DMS79 (cell line): Measurements from ENCODE around the gene ZBTB44.
"Not testable (repeated sequence)": the region's sequence is repeated elsewhere in the genome, so short reads cannot be mapped to it uniquely, and the experiment has no call there.

Experiments
- DNase-seq: peaks from one replicate; lab custom pipeline; 2025; lab: John Stamatoyannopoulos, UW

Gene ZBTB44, protein sequence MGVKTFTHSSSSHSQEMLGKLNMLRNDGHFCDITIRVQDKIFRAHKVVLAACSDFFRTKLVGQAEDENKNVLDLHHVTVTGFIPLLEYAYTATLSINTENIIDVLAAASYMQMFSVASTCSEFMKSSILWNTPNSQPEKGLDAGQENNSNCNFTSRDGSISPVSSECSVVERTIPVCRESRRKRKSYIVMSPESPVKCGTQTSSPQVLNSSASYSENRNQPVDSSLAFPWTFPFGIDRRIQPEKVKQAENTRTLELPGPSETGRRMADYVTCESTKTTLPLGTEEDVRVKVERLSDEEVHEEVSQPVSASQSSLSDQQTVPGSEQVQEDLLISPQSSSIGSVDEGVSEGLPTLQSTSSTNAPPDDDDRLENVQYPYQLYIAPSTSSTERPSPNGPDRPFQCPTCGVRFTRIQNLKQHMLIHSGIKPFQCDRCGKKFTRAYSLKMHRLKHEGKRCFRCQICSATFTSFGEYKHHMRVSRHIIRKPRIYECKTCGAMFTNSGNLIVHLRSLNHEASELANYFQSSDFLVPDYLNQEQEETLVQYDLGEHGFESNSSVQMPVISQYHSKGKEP

GRCh38 chr11:130314750-130315285 is at the start of gene ZBTB44:
Gene ZBTB44, minus strand, starts transcription at chr11:130314917. Its CDS starts 53,044 bp downstream, at chr11:130261873.
- peak; percentile 85 for DNase-seq

DNA sequence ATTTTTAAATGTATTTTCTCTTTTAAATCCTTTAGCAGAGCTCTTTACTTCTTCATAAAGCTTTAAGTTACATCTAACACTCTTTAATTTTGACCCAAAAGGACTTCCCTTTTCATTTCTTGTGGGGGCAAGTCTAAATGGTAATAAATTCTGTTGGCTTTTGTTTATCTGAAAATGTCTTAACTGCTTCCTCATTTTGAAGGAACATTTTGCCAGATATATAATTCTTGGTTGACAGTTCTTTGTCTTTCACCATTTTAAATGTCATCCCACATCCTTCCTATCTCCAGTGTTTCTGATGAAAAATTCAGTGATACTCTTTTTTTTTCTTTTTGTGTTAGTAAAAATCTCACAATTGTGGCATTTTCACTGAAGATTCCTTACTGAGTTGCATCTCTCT is 44.7 kb upstream of the ZBTB44 start:
- no peak for DNase-seq

DNA sequence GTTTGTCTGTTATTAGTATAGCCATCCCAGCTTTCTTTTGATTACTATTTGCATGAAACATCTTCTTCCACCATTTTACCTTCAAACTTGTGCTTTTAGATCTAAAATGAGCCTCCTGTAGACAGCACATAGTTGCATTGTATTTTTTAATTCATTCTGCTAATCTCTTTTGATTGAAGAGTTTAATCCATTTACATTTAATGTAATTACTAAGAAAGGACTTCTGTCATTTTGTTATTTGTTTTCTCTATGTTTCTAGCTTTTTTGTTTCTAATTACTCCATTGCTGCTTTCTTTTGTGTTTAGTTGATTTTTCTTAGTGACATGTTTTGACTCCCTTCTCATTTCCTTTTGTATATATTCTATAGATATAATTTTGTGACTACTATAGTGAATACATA is 43.7 kb upstream of the ZBTB44 start:
- DNase-seq: no peak

- DNase-seq: no peak
Observed at GRCh38 chr11:130347261-130347660, 32.5 kb upstream of the ZBTB44 start.

GRCh38 chr11:130344841-130345240 is 30.1 kb upstream of the ZBTB44 start:
- no peak for DNase-seq

DNA sequence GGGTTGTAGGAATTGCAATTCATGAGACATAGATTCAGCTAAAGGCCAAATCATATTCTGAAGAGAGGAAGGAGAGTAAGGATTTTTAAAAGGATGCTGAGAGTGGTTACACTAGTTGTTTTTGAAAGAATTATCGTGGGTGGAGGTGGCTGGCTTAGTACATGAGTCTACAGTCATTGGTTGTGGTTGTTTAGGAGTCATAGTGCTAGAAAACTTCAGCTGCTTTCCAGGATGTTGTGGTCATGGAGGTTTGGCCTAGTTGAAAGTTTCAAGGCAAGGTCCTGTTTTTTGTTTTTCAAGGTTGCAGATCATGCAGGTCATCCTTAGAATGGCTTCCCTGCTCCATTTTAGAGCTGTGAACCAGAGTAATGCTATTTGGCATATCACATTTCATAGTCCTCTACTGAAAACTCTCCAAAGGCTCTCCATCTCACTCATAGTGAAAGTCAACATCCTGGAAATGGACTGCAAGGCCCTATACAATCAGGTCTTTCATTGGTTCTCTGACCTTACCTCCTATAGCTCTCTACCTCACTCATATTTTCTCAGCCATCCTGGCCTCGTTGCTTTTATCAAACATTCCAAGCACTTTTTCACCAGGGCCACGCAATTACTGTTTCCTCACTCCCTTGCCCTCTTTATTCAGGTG is 26.1 kb upstream of the ZBTB44 start:
- DNase-seq: no peak

DNA sequence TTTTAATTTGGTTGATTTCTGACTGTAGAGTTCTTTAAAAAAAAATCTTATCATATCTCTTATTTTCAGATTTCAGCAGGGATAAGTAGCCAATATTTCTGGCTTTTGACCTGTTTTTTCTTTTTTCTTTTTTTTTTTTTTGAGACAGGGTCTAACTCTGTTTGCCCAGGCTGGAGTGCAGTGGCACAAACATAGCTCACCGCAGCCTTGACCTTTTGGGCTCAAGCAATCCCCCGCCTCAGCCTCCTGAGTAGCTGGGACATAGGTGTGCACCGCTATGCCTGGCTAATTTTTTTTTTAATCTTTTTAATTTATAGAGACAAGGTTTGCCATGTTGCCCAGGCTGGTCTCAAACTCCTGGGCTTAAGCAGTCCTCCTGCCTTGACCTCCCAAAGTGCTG is 23.9 kb upstream of the ZBTB44 start:
- DNase-seq: no peak

GRCh38 chr11:130337281-130338089 is 22.8 kb upstream of the ZBTB44 start:
- no peak for DNase-seq

DNA sequence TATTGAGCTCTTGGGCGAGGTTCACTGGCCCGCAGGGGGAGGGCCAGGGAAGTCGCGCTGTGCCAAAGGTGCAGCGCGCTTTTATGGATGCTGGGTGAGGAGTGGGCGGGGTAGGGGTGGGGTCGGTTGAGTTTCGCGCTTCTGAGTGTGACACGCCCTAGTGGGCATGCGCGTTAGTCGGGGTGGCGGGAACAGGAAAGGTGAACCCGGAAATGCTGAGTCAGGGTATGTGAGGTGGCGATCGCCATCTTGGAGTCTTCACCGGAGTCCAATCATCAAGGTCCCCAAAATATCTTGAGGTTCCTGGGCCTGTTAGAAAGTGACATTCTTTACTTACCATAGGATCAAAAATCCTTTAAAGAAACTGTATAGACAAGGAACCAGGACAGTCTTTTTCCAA is 16.7 kb upstream of the ZBTB44 start:
- DNase-seq: not testable (repeated sequence)

- DNase-seq: peak; percentile 7
Observed at GRCh38 chr11:130330101-130330684, 15.5 kb upstream of the ZBTB44 start.

DNA sequence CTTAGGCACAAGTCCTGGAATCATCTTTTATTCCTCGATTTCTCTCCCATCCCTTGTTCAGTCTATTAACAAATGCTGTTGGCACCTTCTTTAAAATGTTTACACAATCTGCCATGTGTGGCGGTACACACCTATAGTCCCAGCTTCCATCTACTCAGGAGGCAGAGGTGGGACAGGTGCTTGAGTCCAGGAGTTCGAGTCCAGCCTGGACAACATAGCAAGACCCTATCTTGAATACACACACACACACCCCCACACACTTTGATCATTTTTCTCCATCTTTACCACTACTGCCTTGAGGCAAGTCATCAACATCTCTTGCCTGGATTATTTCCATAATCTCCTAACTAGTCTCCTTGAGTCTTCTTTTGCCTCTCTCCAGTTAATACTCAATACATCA is 13.7 kb upstream of the ZBTB44 start:
- DNase-seq: no peak

DNA sequence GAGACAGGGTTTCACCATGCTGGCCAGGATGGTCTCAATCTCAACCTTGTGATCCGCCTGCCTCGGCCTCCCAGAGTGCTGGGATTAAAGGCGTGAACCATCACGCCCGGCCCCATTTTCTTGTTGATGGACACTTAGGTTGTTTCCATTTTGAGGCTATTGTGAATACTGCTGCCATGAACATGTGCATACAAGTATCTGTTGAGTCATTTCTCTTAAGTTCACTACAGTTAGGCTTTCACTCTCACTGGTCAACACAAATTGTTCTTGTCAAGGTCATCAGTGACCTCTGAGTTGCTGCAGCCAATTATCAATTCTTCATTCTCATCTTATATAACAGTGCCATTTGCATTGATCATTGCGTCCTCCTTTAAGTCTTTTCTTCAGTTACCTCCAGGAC is 13.0 kb upstream of the ZBTB44 start:
- DNase-seq: no peak

DNA sequence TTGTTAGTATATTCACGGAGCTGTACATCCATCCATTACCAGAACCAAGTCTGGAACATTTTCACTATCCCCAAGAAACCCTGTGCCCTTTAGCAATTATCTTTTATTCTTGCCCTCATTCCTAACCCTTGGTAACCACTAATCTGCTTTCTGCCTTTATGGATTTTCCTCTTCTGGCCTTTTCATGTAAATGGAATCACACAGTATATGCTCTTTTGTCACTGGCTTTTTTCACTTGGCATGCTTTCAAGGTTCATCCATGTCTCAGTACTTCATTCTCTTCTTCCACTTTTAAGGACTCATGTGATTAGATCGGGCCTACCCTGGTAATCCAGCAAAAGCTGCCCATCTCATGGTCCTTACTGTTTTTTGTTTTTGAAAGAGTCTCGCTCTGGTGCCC is 11.0 kb upstream of the ZBTB44 start:
- DNase-seq: no peak

- DNase-seq: no peak
Observed at GRCh38 chr11:130323452-130324450, 9.0 kb upstream of the ZBTB44 start.

GRCh38 chr11:130322126-130322525 is 7.4 kb upstream of the ZBTB44 start:
- DNase-seq: no peak

GRCh38 chr11:130318031-130318673 is 3.4 kb upstream of the ZBTB44 start:
- DNase-seq: no peak

- DNase-seq: peak; percentile 33
Observed at GRCh38 chr11:130315354-130315970, 745 bp upstream of the ZBTB44 start.

DNA sequence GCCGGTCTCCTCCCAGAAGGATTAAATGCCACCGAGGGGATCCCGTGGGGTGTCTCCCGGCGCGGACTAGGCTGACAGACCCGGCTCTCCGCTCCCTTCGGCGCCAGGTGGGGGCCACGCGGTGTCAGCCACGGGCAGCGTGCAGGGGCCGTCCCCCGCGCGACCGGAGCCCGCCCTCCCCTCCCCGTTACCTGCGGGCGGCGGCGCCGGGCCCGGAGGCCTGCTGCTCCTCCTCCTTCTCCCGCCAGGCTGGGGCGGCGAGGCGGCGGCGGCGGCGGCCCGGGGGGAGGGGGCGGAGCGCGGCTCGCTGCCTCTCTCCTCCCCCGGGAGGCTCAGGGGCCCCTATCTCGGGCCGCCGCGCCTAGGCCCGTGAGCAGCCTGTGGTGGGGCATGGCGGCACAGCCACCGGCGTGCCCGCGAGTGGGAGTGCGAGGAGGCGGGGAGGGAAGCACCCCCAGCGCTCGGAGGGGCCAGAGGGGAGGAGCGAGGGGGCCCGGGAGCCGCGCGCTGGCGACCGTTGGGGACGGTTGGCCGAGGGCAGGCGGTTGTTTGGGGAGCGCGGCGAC is 450 bp downstream of the ZBTB44 start:
- DNase-seq: peak; percentile 28
